ENCODE results near the gene SLC22A12.

Gene SLC22A12

DNA sequence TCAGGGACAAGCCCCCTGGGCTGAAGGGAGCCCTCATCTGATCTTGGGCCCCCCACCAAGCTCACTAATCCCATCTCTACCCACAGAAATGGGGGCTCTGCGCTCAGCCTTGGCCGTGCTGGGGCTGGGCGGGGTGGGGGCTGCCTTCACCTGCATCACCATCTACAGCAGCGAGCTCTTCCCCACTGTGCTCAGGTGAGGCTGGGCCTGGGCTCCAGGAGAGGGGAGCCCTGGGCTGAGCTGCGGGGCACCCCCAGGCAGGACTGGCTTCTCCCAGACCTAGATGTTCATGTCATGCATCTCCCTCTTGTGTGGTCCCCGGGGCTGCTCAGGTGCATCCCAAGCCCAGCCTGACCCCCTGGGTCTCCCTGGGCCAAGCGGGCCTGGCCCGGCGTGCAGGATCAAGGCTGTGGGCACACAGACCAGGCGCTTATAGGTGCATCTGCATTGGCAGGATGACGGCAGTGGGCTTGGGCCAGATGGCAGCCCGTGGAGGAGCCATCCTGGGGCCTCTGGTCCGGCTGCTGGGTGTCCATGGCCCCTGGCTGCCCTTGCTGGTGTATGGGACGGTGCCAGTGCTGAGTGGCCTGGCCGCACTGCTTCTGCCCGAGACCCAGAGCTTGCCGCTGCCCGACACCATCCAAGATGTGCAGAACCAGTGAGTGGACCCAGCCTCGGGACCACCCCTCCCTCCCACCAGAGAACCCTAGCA is 9.4 kb downstream of the SLC22A12 start:
- no peak for TF ChIP-seq ZNF274 (IDR thresholded peaks at IDR 0.05; ENCODE audit: low read depth, low read length)
- H3K4me3 ChIP-seq (ENCODE audit: low read length) = no peak overlapping the region

GRCh38 chr11:64601605-64602465 is 10.8 kb downstream of the SLC22A12 start:
- no peak for TF ChIP-seq ZNF274 (IDR thresholded peaks at IDR 0.05; ENCODE audit: low read depth, low read length)
- no peak overlapping the region for H3K4me3 ChIP-seq (ENCODE audit: low read length)

- H3K4me3 ChIP-seq (ENCODE audit: low read length) = no peak overlapping the region
- no peak for TF ChIP-seq ZNF274 (IDR thresholded peaks at IDR 0.05; ENCODE audit: low read depth, low read length)
These were observed 11.5 kb downstream of the SLC22A12 start for GRCh38 chr11:64602466-64603070.

DNA sequence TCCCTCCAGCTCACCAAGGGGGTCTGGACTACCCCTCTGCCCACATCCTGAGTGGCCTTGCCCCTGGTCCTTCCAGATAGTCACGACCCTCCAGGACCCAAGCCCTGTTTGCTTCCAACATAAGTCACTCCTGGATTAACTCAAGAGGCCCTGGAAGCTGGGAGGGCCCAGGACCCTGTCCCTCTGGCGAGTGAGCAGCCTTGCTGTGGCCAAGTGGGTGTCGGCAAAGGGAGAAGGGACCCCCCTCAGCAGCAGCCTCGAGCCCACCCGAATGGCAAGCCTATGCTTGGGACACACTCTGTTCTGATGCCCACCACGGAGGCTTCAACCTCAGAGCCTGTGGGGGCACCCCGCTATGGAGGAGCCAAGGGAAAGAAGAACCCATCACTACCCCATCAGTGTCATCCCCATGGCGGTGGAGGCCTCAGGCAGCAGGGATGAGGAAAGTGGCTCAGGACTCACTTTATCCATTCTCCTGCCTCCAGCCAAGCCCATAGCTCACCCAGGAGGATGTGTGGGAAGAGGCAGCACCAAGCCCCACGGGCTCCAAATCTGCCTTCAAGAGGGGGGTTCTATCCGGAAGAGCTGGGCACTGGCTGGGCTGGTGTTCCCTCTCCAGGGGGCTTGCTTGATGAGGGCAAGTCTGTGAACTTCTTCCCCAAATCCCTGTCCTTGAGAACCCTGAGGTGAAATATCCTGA is 12.5 kb downstream of the SLC22A12 start:
- no peak for TF ChIP-seq ZNF274 (IDR thresholded peaks at IDR 0.05; ENCODE audit: low read depth, low read length)

DNA sequence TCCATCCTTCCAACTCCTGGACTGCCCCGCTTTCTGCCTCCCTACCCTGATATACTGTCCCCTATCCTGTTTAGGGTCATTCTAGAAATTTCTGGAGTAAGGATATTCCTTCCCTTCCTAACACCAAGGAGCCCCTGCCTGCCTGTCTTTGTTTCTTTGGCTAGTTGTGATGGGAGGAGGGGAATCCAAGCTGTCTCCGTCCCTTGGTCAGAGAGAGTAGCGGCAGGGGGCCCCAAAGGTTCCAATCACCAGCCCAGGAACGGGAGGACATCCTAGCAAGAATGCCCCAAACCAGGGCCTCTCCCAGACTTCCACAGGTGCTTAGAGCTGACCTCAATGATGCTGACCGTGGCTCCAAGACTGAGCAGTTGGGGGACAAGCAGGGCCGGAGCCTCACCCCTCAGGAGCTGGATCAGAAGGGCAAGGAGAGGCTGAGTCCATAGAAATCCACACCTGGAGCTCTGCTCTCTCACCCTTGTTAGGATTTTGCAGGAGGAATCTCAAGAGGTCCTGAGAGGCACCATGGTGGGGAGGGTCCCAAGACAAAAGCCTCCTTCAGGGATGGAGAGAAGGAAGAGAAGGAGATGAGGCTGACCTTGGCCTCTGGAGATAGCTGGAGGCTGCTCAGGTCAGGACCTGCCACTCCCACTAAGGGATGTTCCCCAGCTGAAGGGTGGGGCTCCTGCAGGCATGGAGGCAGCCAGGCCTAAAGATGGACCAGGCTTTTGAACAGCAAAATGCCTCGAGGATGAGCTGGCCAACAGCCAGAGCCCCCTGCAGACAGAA is 13.6 kb downstream of the SLC22A12 start:
- no peak for TF ChIP-seq ZNF274 (IDR thresholded peaks at IDR 0.05; ENCODE audit: low read depth, low read length)
- no peak overlapping the region for H3K4me3 ChIP-seq (ENCODE audit: low read length)

More for the DNA sequence above, 12.5 kb downstream of the SLC22A12 start:
- no peak overlapping the region for H3K4me3 ChIP-seq (ENCODE audit: low read length)

DNA sequence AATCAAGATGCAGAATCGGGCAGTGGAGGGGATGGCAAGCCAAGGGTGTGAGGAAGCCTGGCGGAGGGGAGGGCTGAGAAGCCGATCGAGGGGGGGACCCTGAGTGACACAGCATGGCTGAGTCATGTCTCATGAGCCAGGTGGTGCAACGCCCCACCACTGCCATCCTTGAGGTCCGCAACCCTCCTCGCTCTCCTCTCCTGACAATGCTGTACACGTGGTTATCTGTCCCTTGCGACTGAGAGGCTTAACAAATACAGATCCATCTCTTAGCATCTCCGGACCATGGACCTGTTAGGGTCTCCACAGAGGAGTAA is 14.2 kb downstream of the SLC22A12 start:
- no peak for TF ChIP-seq ZNF274 (IDR thresholded peaks at IDR 0.05; ENCODE audit: low read depth, low read length)
- no peak overlapping the region for H3K4me3 ChIP-seq (ENCODE audit: low read length)

- no peak for TF ChIP-seq ZNF274 (IDR thresholded peaks at IDR 0.05; ENCODE audit: low read depth, low read length)
- H3K4me3 ChIP-seq (ENCODE audit: low read length) = no peak overlapping the region
These were observed 14.9 kb downstream of the SLC22A12 start for GRCh38 chr11:64605656-64606585.

DNA sequence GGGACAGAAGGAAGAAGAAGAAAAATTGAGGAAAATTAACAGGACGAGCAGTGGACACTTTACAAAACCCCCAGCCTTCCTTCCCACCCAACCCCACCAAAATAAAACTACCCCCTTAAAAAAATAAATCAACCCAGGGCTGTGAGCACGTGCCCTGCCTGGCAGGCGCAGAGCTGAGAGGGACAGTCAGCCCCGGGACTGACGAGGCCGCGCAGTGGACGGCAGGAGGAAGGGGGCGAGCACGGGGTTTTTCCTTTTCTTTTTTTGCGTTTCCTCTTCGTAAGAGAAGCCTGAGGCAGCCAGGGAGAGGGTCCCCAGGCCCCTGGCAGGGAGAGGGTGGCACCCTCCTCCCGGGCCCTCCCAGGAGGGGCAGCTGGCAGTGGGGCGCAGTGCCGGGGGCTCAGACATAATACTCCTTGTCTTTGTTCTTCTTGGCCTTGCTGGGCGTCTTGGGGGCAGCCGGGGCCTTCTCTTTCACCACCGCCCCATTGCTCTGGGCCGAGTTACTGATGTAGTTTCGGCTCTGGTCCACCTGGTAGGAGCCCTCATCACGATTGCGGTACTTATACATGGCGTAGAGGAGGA is 15.9 kb downstream of the SLC22A12 start:
- H3K4me3 ChIP-seq (ENCODE audit: low read length) = no peak overlapping the region

GRCh38 chr11:64607381-64607985 is 16.5 kb downstream of the SLC22A12 start:
- TF ChIP-seq ZNF274 (IDR thresholded peaks at IDR 0.05; ENCODE audit: low read depth, low read length) = no peak
- no peak overlapping the region for H3K4me3 ChIP-seq (ENCODE audit: low read length)

More for the DNA sequence above, 15.9 kb downstream of the SLC22A12 start:
- no peak for TF ChIP-seq ZNF274 (IDR thresholded peaks at IDR 0.05; ENCODE audit: low read depth, low read length)

DNA sequence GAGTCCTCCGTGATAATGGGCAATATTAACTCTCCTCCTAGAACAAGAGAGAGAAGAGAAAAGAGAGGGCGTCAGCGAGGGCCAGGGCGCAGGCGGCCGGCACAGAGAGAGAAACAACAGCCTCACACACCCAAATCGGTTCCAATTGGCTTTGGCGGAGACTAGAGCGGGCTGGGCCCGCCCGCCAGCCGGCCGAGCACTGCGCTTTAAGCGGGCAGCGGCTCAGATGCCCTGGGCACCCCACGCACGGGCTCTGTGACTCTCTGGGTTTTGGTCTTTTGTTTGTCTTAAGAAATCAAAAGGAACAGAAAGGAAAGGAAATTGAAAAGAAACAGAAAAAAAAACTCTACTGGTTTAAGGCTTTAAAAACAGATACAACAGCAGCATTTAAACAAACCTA is 17.0 kb downstream of the SLC22A12 start:
- no peak overlapping the region for H3K4me3 ChIP-seq (ENCODE audit: low read length)
- TF ChIP-seq ZNF274 (IDR thresholded peaks at IDR 0.05; ENCODE audit: low read depth, low read length) = no peak

DNA sequence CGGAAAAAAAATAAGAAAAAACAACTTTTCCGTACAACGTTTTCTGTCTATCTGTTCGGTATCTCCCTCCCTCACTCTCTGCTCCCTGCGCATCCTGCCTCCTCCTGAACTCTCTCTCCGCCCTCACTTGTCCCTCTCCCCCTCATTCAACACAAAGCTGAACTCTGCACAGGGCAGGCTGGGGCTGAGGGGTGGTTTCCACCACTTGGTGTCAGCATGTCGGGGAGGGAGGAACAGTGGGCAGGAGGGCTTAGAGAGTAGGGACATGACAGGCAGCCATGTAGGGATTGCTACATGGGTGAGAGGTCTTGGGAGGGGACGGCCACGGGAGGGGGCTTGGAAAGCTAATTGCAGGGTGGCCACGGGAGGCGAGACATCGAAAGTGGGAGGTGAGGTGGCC is 17.6 kb downstream of the SLC22A12 start:
- no peak for TF ChIP-seq ZNF274 (IDR thresholded peaks at IDR 0.05; ENCODE audit: low read depth, low read length)
- no peak overlapping the region for H3K4me3 ChIP-seq (ENCODE audit: low read length)
